DND-41 (cell line): Measurements from ENCODE around the gene VPS35L.

Experiments
- ATAC-seq: fragments of 200-7000 bp; cut with Tn5 transposase; 3 replicates; pipeline ENCODE4 v1.9.1; 2021; ENCODE audit warnings: low read depth; ENCODE audit not compliant: insufficient read depth
- DNase-seq: peaks from one replicate; pipeline ENCODE4 v3.0.0-alpha.2; 2020
- H2AFZ ChIP-seq: 2 replicates; pipeline ENCODE4 v1.6.0; 2012; ENCODE audit warnings: low read depth, low read length
- H3K27ac ChIP-seq: 2 replicates; pipeline ENCODE4 v1.5.1; 2012; ENCODE audit warnings: low read length, inconsistent platforms
- H3K27me3 ChIP-seq: fragments of 200-600 bp; sonication (generic); 2 replicates; pipeline ENCODE4 v1.6.0; 2012; ENCODE audit warnings: low read length, mild to moderate bottlenecking, inconsistent platforms; ENCODE audit not compliant: insufficient read depth, poor library complexity
- H3K36me3 ChIP-seq: 2 replicates; pipeline ENCODE4 v1.5.1; 2012; ENCODE audit warnings: low read length, inconsistent platforms; ENCODE audit not compliant: insufficient read depth
- H3K4me1 ChIP-seq: 2 replicates; pipeline ENCODE4 v1.5.1; 2012; ENCODE audit warnings: mild to moderate bottlenecking, low read length; ENCODE audit not compliant: insufficient read depth
- H3K4me2 ChIP-seq: 2 replicates; pipeline ENCODE4 v1.6.0; 2012; ENCODE audit warnings: mild to moderate bottlenecking, moderate library complexity, low read length, inconsistent platforms; ENCODE audit not compliant: insufficient read depth
- H3K4me3 ChIP-seq, 2 experiments: fragments of 200-600 bp in 1 of 2; shearing (Covaris generic) in 1 of 2; 2 replicates each; pipeline ENCODE4 v1.5.1; 2012 to 2016; ENCODE audit warnings: inconsistent platforms in 2 of 2, low read length in 2 of 2, mild to moderate bottlenecking in 2 of 2, low read depth in 1 of 2, moderate library complexity in 1 of 2
- H3K79me2 ChIP-seq: 2 replicates; pipeline ENCODE4 v1.6.0; 2012; ENCODE audit warnings: low read length, inconsistent platforms; ENCODE audit not compliant: insufficient read depth
- H3K9ac ChIP-seq: 2 replicates; pipeline ENCODE4 v1.6.0; 2012; ENCODE audit warnings: low read depth, mild to moderate bottlenecking, inconsistent platforms, low read length, moderate library complexity
- H3K9me3 ChIP-seq: 2 replicates; pipeline ENCODE4 v1.5.1; 2012; ENCODE audit warnings: low read length, moderate library complexity, mild to moderate bottlenecking, inconsistent platforms; ENCODE audit not compliant: insufficient read depth, severe bottlenecking
- H4K20me1 ChIP-seq: 2 replicates; pipeline ENCODE4 v1.6.0; 2012; ENCODE audit warnings: low read length; ENCODE audit not compliant: insufficient read depth
- CTCF ChIP-seq: IDR thresholded peaks from 2 replicates; pipeline ENCODE4 v1.5.1; 2012; ENCODE audit warnings: borderline replicate concordance, low read length, moderate library complexity, mild to moderate bottlenecking; ENCODE audit not compliant: poor library complexity, severe bottlenecking; ENCODE audit errors: extremely low read depth
- EZH2 ChIP-seq: IDR thresholded peaks from 3 replicates; pipeline ENCODE4 v1.6.1; 2012; ENCODE audit warnings: borderline replicate concordance, low read depth, mild to moderate bottlenecking, moderate library complexity, low read length, inconsistent platforms; ENCODE audit not compliant: severe bottlenecking

Gene VPS35L

GRCh38 chr16:19625039-19625438 is 69.5 kb downstream of the VPS35L start:
- Histone ChIP-seq H3K36me3 (peaks cover 21% of the 10 kb centered on the region), H4K20me1 (no peaks in the 10 kb centered on the region), H3K4me1 (no peaks in the 10 kb centered on the region), H3K27ac (no peak overlapping the region), H3K4me3 (no peak overlapping the region), H3K9ac (no peak overlapping the region), H3K79me2 (no peaks in the 10 kb centered on the region), H2AFZ (no peak overlapping the region), H3K4me2 (no peak overlapping the region), H3K9me3 (no peaks in the 10 kb centered on the region), H3K27me3 (no peaks in the 10 kb centered on the region)
- TF ChIP-seq EZH2 (no peak), CTCF (no peak)
- DNase-seq (no peak), ATAC-seq (no peak)

- H3K79me2 ChIP-seq = no peaks in the 10 kb centered on the region
- no peak overlapping the region for H3K9ac ChIP-seq
- H3K36me3 ChIP-seq = peaks cover 54% of the 10 kb centered on the region
Measured at GRCh38 chr16:19636436-19637267, 81.1 kb downstream of the VPS35L start.

GRCh38 chr16:19639986-19640421 is 84.5 kb downstream of the VPS35L start:
- no peak overlapping the region for H3K27ac ChIP-seq
- TF ChIP-seq EZH2 (no peak), CTCF (no peak)
- no peak overlapping the region for H3K9ac ChIP-seq
- peaks cover 2% of the 10 kb centered on the region; the same call in 1 of the 2 replicates for H4K20me1 ChIP-seq
- no peaks in the 10 kb centered on the region for H3K27me3 ChIP-seq
- peaks cover 47% of the 10 kb centered on the region for H3K36me3 ChIP-seq
- no peak overlapping the region for H2AFZ ChIP-seq
- no peak overlapping the region for H3K4me2 ChIP-seq
- peak; percentile 27 for DNase-seq
- H3K4me1 ChIP-seq = no peaks in the 10 kb centered on the region
- H3K9me3 ChIP-seq = no peaks in the 10 kb centered on the region
- H3K79me2 ChIP-seq = no peaks in the 10 kb centered on the region
- H3K4me3 ChIP-seq = no peak overlapping the region
- peak; percentile 86 for ATAC-seq

More at GRCh38 chr16:19636436-19637267, 81.1 kb downstream of the VPS35L start:
- H3K27ac ChIP-seq = no peak overlapping the region
- ATAC-seq = no peak
- H3K4me2 ChIP-seq = no peak overlapping the region
- H3K27me3 ChIP-seq = no peaks in the 10 kb centered on the region
- DNase-seq = no peak
- peaks cover 2% of the 10 kb centered on the region; the same call in 1 of the 2 replicates for H4K20me1 ChIP-seq
- no peak for TF ChIP-seq EZH2
- no peak for TF ChIP-seq CTCF
- H2AFZ ChIP-seq = no peak overlapping the region
- H3K4me3 ChIP-seq = no peak overlapping the region
- no peaks in the 10 kb centered on the region for H3K9me3 ChIP-seq
- H3K4me1 ChIP-seq = no peaks in the 10 kb centered on the region
